Measurements from ENCODE around the gene TTBK2. TPM values are rescaled to one million over a fixed set of nuclear protein-coding genes. Genes with fewer than 3 reads are reported as not detected.

The TTBK2 gene
- total RNA-seq, 1 donor from 2014 or later: 7.9 TPM

- Histone ChIP-seq H3K27me3 (ENCODE audit: control insufficient read depth, insufficient read depth, low read length) (no peaks in the 10 kb centered on the region), H3K4me3 (ENCODE audit: low read depth, low read length) (no peak overlapping the region), H3K36me3 (ENCODE audit: control insufficient read depth, insufficient read depth, low read length) (peaks cover 22% of the 10 kb centered on the region)
- FAIRE-seq: no peak
- no peak for TF ChIP-seq CTCF (IDR thresholded peaks at IDR 0.05; ENCODE audit: insufficient read depth, low read length, severe bottlenecking)
- no peak for DNase-seq (ENCODE audit: low read depth)
Measured at GRCh38 chr15:42734076-42734672, 186.4 kb downstream of the TTBK2 start.

GRCh38 chr15:42733027-42733426 lies 187.6 kb downstream of the TTBK2 start:
- H3K36me3 ChIP-seq (ENCODE audit: control insufficient read depth, insufficient read depth, low read length): peaks cover 23% of the 10 kb centered on the region
- DNase-seq (ENCODE audit: low read depth) (no peak), FAIRE-seq (no peak)
- no peak for TF ChIP-seq CTCF (IDR thresholded peaks at IDR 0.05; ENCODE audit: insufficient read depth, low read length, severe bottlenecking)
- no peaks in the 10 kb centered on the region for H3K27me3 ChIP-seq (ENCODE audit: control insufficient read depth, insufficient read depth, low read length)
- H3K4me3 ChIP-seq (ENCODE audit: low read depth, low read length): no peak overlapping the region

GRCh38 chr15:42732095-42732827 lies 188.3 kb downstream of the TTBK2 start:
- H3K27me3 ChIP-seq (ENCODE audit: control insufficient read depth, insufficient read depth, low read length): no peaks in the 10 kb centered on the region
- FAIRE-seq (no peak), DNase-seq (ENCODE audit: low read depth) (no peak)
- H3K4me3 ChIP-seq (ENCODE audit: low read depth, low read length): no peak overlapping the region
- no peak for TF ChIP-seq CTCF (IDR thresholded peaks at IDR 0.05; ENCODE audit: insufficient read depth, low read length, severe bottlenecking)
- peaks cover 26% of the 10 kb centered on the region for H3K36me3 ChIP-seq (ENCODE audit: control insufficient read depth, insufficient read depth, low read length)

GRCh38 chr15:42731461-42731860 lies 189.1 kb downstream of the TTBK2 start:
- Histone ChIP-seq H3K4me3 (ENCODE audit: low read depth, low read length) (no peak overlapping the region), H3K36me3 (ENCODE audit: control insufficient read depth, insufficient read depth, low read length) (peaks cover 26% of the 10 kb centered on the region), H3K27me3 (ENCODE audit: control insufficient read depth, insufficient read depth, low read length) (no peaks in the 10 kb centered on the region)
- FAIRE-seq: no peak
- TF ChIP-seq CTCF (IDR thresholded peaks at IDR 0.05; ENCODE audit: insufficient read depth, low read length, severe bottlenecking): no peak
- no peak for DNase-seq (ENCODE audit: low read depth)

GRCh38 chr15:42730536-42730935 lies 190.0 kb downstream of the TTBK2 start:
- Histone ChIP-seq H3K27me3 (ENCODE audit: control insufficient read depth, insufficient read depth, low read length) (no peaks in the 10 kb centered on the region), H3K36me3 (ENCODE audit: control insufficient read depth, insufficient read depth, low read length) (peaks cover 30% of the 10 kb centered on the region), H3K4me3 (ENCODE audit: low read depth, low read length) (no peak overlapping the region)
- DNase-seq (ENCODE audit: low read depth): no peak
- TF ChIP-seq CTCF (IDR thresholded peaks at IDR 0.05; ENCODE audit: insufficient read depth, low read length, severe bottlenecking): no peak
- FAIRE-seq: no peak
